ENCODE results near the gene NOBOX.

GRCh38 chr7:144445590-144445989, 42.1 kb upstream of the NOBOX start:
- TF ChIP-seq CTCF (conservative IDR thresholded peaks at IDR 0.05 in 1 of 2, IDR thresholded peaks at IDR 0.05 in 1 of 2; ENCODE audit: low read depth in 1 of 2, low read length in 2 of 2): no peak
- no peak for TF ChIP-seq EZH2 (IDR thresholded peaks at IDR 0.05; ENCODE audit: low read length, missing control alignments)
